Suprapubic skin (tissue), 3 donors: ENCODE data around the gene VILL.

ENCODE experiments used
- POLR2A ChIP-seq, 2 donors: fragments of 450-650 bp; IDR thresholded peaks; one replicate each; pipeline ENCODE4 v1.6.1; 2017; ENCODE audit warnings: antibody characterized with exemption in 2 of 2, mild to moderate bottlenecking in 2 of 2, moderate library complexity in 2 of 2
- TF ChIP-seq, protein P1 (sequence below), 2 donors: fragments of 200-600 bp in 1 of 2; fragments of 450-650 bp in 1 of 2; sonication (generic) in 1 of 2; IDR thresholded peaks; one replicate each; pipeline ENCODE4 v1.5.1; 2016 to 2019; ENCODE audit warnings: antibody characterized with exemption in 2 of 2, mild to moderate bottlenecking in 1 of 2, moderate library complexity in 1 of 2

DNA sequence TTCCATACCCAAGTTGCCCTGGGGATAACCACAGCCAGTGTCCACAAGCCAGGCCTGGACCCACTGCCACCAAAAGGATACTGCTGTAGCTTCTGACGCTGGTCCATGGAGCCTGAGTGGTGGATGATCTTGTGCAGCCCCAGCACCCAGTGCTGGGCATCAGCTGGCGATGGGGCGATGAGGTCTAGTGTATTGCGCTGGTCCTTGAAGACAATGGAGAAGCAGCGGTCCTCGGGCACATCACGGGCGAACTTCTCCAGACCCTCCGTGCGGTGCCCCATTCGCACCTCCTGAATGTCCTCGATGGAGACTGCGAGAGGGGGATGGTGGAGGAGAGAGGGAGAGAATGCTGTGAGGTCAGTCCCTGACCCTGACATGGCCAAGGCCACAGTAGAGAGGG is 25.8 kb downstream of the VILL start:
- TF ChIP-seq, protein P1, sequence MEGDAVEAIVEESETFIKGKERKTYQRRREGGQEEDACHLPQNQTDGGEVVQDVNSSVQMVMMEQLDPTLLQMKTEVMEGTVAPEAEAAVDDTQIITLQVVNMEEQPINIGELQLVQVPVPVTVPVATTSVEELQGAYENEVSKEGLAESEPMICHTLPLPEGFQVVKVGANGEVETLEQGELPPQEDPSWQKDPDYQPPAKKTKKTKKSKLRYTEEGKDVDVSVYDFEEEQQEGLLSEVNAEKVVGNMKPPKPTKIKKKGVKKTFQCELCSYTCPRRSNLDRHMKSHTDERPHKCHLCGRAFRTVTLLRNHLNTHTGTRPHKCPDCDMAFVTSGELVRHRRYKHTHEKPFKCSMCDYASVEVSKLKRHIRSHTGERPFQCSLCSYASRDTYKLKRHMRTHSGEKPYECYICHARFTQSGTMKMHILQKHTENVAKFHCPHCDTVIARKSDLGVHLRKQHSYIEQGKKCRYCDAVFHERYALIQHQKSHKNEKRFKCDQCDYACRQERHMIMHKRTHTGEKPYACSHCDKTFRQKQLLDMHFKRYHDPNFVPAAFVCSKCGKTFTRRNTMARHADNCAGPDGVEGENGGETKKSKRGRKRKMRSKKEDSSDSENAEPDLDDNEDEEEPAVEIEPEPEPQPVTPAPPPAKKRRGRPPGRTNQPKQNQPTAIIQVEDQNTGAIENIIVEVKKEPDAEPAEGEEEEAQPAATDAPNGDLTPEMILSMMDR (IDR thresholded peaks at IDR 0.05): no peak
- TF ChIP-seq POLR2A (IDR thresholded peaks at IDR 0.05): no peak
